ENCODE results near the gene AHNAK2.
"Not testable (repeated sequence)": the region's sequence is repeated elsewhere in the genome, so short reads cannot be mapped to it uniquely, and the experiment has no call there.

DNA sequence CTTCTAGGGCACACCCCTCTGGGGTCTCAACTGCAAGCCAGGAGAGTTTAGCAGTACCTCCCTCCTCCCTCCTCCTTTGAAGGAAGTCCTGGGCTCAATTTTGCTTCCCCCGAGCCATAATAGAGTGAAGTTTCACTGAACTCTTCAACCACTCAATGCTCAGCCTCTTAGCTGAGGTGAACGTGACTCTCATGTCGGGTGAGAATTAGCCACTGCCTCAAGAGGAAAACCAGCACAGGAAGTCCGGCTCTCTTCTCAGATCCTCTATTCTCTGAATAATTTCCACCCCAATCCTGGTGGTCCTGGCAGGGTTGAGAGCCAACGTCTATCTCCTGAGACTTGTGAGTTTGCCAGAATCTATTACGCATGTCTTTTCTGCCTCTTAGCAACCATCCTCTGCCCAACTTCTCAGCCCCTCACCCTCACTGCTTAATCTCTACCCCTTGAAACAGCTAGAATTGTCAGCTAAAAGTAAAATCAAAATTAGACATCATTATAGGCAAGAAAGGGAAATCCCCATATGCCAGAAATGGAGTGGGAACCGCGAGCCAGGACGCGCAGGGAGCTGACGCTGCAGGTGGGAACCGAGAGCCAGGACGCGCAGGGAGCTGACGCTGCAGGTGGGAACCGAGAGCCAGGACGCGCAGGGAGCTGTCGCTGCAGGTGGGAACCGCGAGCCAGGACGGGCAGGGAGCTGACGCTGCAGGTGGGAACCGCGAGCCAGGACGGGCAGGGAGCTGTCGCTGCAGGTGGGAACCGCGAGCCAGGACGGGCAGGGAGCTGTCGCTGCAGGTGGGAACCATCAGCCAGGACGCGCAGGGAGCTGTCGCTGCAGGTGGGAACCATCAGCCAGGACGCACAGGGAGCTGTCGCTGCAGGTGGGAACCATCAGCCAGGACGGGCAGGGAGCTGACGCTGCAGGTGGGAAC lies 73.3 kb downstream of the AHNAK2 start:
- TF ChIP-seq ZNF543 (CRISPR knock-in tag; IDR thresholded peaks at IDR 0.05): not testable (repeated sequence)
- TF ChIP-seq, protein P1, sequence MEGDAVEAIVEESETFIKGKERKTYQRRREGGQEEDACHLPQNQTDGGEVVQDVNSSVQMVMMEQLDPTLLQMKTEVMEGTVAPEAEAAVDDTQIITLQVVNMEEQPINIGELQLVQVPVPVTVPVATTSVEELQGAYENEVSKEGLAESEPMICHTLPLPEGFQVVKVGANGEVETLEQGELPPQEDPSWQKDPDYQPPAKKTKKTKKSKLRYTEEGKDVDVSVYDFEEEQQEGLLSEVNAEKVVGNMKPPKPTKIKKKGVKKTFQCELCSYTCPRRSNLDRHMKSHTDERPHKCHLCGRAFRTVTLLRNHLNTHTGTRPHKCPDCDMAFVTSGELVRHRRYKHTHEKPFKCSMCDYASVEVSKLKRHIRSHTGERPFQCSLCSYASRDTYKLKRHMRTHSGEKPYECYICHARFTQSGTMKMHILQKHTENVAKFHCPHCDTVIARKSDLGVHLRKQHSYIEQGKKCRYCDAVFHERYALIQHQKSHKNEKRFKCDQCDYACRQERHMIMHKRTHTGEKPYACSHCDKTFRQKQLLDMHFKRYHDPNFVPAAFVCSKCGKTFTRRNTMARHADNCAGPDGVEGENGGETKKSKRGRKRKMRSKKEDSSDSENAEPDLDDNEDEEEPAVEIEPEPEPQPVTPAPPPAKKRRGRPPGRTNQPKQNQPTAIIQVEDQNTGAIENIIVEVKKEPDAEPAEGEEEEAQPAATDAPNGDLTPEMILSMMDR (CRISPR knock-in tag; IDR thresholded peaks at IDR 0.05): not testable (repeated sequence)
